Articular chondrocyte of knee joint (primary cell): ENCODE results near the gene SLC12A8. TPM values are rescaled to one million over a fixed set of nuclear protein-coding genes. Genes with fewer than 3 reads are reported as not detected.

ENCODE experiments used
- small RNA-seq: library from RNA; depleted of rRNA; stranded (forward); fragments of <200 nt; gene quantifications from one replicate; pipeline ENCODE3, GENCODE V24; 2012
- total RNA-seq: library from RNA; depleted of rRNA; stranded (reverse); fragments of >200 nt; gene quantifications from 2 replicates; pipeline ENCODE4 v1.2.3, GENCODE V29; 2012

The SLC12A8 gene, protein sequence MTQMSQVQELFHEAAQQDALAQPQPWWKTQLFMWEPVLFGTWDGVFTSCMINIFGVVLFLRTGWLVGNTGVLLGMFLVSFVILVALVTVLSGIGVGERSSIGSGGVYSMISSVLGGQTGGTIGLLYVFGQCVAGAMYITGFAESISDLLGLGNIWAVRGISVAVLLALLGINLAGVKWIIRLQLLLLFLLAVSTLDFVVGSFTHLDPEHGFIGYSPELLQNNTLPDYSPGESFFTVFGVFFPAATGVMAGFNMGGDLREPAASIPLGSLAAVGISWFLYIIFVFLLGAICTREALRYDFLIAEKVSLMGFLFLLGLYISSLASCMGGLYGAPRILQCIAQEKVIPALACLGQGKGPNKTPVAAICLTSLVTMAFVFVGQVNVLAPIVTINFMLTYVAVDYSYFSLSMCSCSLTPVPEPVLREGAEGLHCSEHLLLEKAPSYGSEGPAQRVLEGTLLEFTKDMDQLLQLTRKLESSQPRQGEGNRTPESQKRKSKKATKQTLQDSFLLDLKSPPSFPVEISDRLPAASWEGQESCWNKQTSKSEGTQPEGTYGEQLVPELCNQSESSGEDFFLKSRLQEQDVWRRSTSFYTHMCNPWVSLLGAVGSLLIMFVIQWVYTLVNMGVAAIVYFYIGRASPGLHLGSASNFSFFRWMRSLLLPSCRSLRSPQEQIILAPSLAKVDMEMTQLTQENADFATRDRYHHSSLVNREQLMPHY
- 1.6 and 2.3 TPM in 2 replicates for total RNA-seq

DNA sequence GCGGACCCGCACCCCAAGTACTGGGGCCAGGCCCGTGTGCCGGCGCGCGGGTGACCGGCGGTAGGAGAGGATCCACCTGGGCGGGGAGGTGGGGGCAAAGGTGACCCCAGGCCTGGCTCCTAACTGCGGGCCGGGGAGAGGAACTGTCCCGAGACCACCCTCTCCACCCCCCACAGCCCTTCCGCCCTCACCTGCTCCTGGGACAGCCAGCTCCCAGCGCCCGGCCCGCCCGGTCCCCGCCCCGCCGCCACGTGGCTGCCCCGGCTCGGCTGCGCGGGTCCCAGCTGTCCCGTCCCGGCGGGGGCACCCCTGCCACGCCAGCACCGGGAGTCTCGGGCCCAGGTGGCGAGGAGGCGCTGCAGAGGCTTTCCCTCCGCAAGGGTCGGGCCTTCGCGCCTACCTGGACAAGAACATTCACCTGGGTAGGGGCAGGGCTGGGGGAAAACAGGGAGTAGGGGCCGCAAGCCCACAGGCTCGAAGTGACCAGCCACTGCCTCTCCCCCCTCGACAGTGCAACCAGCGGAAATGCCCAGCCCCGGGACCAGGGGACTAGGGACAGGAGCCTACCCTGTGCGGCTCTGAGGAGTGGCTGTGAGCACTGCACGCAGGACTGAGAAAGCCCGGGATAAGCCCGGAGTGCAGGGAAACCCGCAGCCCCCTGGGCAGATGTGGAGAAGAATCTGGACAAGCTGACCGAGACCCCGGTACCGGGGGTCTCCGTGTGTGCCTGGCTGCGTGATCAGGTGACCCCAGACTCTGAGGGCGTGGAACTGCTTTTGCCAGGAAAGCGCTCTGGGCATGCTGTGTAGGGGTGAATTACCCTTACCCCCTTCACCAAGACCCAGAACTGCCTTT lies at the start of gene SLC12A8:
Gene SLC12A8 (minus strand): TSS at position 240 of the 855 bp plus-strand sequence. CDS start 1,399 bp downstream, outside the sequence.

DNA sequence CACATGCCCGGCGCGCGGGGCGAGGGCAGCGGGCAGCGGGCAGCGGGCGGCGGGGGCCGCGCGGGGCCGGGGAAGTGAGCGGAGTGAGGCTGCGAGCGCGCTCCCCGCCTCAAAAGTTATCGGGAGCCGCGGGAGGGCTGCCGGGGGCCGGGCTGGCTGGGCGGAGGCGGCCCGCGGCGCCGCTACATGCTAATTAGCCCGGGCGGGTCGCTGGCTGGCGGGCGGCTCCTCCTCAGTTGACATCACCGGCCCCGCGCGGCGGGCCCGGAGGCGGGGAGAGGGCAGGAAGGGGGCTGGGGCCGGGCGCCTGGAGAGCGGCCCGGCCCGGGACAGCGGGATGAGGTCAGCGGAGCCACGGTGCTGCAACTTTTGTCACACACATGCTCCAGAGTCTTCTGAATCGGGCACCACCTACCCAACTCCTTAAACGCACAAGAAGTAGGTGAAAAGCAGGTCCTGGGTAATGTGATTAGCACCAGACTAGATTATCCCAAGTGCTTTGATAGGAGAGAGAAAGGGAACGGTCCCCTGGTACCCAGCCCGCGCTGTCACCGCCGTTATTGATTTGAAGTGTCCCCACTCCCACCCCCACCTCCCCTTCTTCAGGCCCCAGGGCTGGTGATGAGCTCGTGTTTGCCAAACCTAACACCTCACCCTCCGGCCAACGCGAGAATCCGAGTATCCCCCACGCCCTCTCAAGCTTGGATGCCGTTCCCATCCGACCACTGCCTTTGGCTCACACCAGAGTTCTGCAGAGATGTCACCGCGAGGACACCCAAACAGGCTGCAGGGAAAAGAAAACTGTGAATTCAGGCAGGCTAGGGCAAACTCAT lies 156.4 kb downstream of the SLC12A8 start, which contains the start of gene HEG1:
Gene HEG1 (minus strand): TSS at position 85 of the 833 bp plus-strand sequence. CDS start 107 bp downstream, outside the sequence.

Small RNA genes lying within 50 kb of the gene (small RNA-seq; reads per million reads assigned to genes)
- gene MIR5092 (not detected), gene RNA5SP137 (not detected), gene RNU6-230P (not detected)

Other genes starting within 250 kb of the SLC12A8 start
- gene HEG1, start 156.8 kb downstream of the SLC12A8 start, total RNA-seq = 114 and 128 TPM in 2 replicates
- 48.1 and 53.5 TPM in 2 replicates for gene ZNF148, start 162.6 kb upstream of the SLC12A8 start, total RNA-seq